H1 (cell line): Measurements from ENCODE around the gene TMUB1. TPM values are rescaled to one million over a fixed set of nuclear protein-coding genes. Genes with fewer than 3 reads are reported as not detected.

Experiments used
- CTCF ChIA-PET: fragments of 300-600 bp; sonication (Branson Sonifier 250); formaldehyde crosslinking; loops from one replicate; lab custom pipeline; 2021; ENCODE audit not compliant: partially characterized antibody; lab: Charles Lee
- POLR2A ChIA-PET: fragments of 300-600 bp; sonication (Branson Sonifier 250); formaldehyde crosslinking; loops from one replicate; lab custom pipeline; 2021; ENCODE audit warnings: inconsistent platforms; ENCODE audit not compliant: partially characterized antibody; lab: Charles Lee
- DNase-seq, 2 experiments: peaks; one replicate each; pipeline versions ENCODE4 v3.0.0 to v3.0.0-alpha.2; 2010 to 2022; ENCODE audit warnings: low spot score in 2 of 2, low read depth in 1 of 2, mixed read lengths in 1 of 2
- FAIRE-seq: peaks from 2 replicates; lab custom pipeline; 2011; peaks lifted over from hg19 to GRCh38; lab: Jason Lieb, UNC
- H2AFZ ChIP-seq: 2 replicates; pipeline ENCODE4 v1.8.1; 2012; ENCODE audit warnings: low read length, inconsistent platforms
- H2AK5ac ChIP-seq: 2 replicates; pipeline ENCODE4 v1.6.1; 2013; ENCODE audit warnings: low read depth, low read length
- H2BK120ac ChIP-seq: replicated peaks from 2 replicates; pipeline ENCODE3; 2013; ENCODE audit warnings: low read depth, low read length, inconsistent platforms
- H2BK12ac ChIP-seq: 2 replicates; pipeline ENCODE4 v1.6.1; 2013; ENCODE audit warnings: low read depth, low read length
- H2BK15ac ChIP-seq: 2 replicates; pipeline ENCODE4 v1.6.1; 2013; ENCODE audit warnings: low read length
- H2BK20ac ChIP-seq: 2 replicates; pipeline ENCODE4 v1.6.1; 2013; ENCODE audit warnings: low read length
- H2BK5ac ChIP-seq: 2 replicates; pipeline ENCODE4 v1.6.1; 2013; ENCODE audit warnings: low read depth, low read length
- H3K14ac ChIP-seq: 2 replicates; pipeline ENCODE4 v1.6.1; 2013; ENCODE audit warnings: inconsistent platforms; ENCODE audit not compliant: insufficient read length
- H3K18ac ChIP-seq: 2 replicates; pipeline ENCODE4 v1.6.1; 2013; ENCODE audit warnings: low read length; ENCODE audit errors: extremely low read depth
- H3K23ac ChIP-seq: 2 replicates; pipeline ENCODE4 v1.6.1; 2013; ENCODE audit warnings: inconsistent platforms; ENCODE audit not compliant: insufficient read length
- H3K23me2 ChIP-seq: 2 replicates; pipeline ENCODE4 v1.6.1; 2013; ENCODE audit warnings: low read depth, low read length
- H3K27ac ChIP-seq: 2 replicates; pipeline ENCODE4 v1.6.1; 2011; ENCODE audit warnings: low read depth, low read length, inconsistent platforms
- H3K27me3 ChIP-seq, 4 experiments: replicated peaks in 1 of 4; 1 replicate in 1 of 4; 2 replicates in 3 of 4; pipeline versions ENCODE4 v1.6.1 to v1.8.1; 2011 to 2013; ENCODE audit warnings: low read length in 3 of 4, mild to moderate bottlenecking in 3 of 4, inconsistent platforms in 2 of 4, mixed read lengths in 2 of 4, moderate library complexity in 1 of 4; ENCODE audit not compliant: control insufficient read depth in 3 of 4, insufficient read depth in 3 of 4; ENCODE audit errors: extremely low read depth in 1 of 4
- H3K36me3 ChIP-seq, 4 experiments: 2 replicates each; pipeline versions ENCODE4 v1.6.1 to v1.8.1; 2011 to 2013; ENCODE audit warnings: mild to moderate bottlenecking in 4 of 4, low read length in 3 of 4, moderate library complexity in 2 of 4, control low read depth in 1 of 4, inconsistent platforms in 1 of 4; ENCODE audit not compliant: insufficient read depth in 4 of 4, control insufficient read depth in 2 of 4
- H3K4ac ChIP-seq: replicated peaks from 2 replicates; pipeline ENCODE3; 2013; ENCODE audit warnings: low read length, low read depth, mixed read lengths, inconsistent platforms; ENCODE audit not compliant: insufficient read length
- H3K4me1 ChIP-seq, 4 experiments: replicated peaks in 1 of 4; 1 replicate in 1 of 4; 2 replicates in 3 of 4; pipeline versions ENCODE4 v1.6.1 to v1.8.1; 2011 to 2013; ENCODE audit warnings: low read length in 3 of 4, inconsistent platforms in 2 of 4, mixed read lengths in 1 of 4; ENCODE audit not compliant: insufficient read depth in 4 of 4, control insufficient read depth in 3 of 4
- H3K4me2 ChIP-seq, 2 experiments: 2 replicates each; pipeline versions ENCODE4 v1.6.1 to v1.8.1; 2011 to 2013; ENCODE audit warnings: low read depth in 2 of 2, low read length in 2 of 2, control low read depth in 1 of 2, inconsistent platforms in 1 of 2, mild to moderate bottlenecking in 1 of 2; ENCODE audit not compliant: insufficient read depth in 1 of 2
- H3K4me3 ChIP-seq, 4 experiments: fragments of 200-600, 300-600 bp in 1 of 4; sonication (generic), shearing (Covaris generic), sonication (Bioruptor Twin) in 1 of 4; 2 replicates each; pipeline versions ENCODE4 v1.5.1 to v1.8.1; 2011 to 2016; ENCODE audit warnings: low read length in 4 of 4, low read depth in 3 of 4, control low read depth in 2 of 4, inconsistent platforms in 2 of 4, mild to moderate bottlenecking in 2 of 4, mixed read lengths in 1 of 4, moderate library complexity in 1 of 4; ENCODE audit not compliant: insufficient read depth in 2 of 4; ENCODE audit errors: extremely low read depth in 1 of 4
- H3K56ac ChIP-seq: replicated peaks from 2 replicates; pipeline ENCODE3; 2013; ENCODE audit warnings: low read depth, mild to moderate bottlenecking, mixed read lengths, low read length, inconsistent platforms; ENCODE audit not compliant: insufficient read length
- H3K79me1 ChIP-seq: 2 replicates; pipeline ENCODE4 v1.6.1; 2013; ENCODE audit warnings: low read depth, low read length, control low read depth
- H3K79me2 ChIP-seq, 2 experiments: 2 replicates each; pipeline versions ENCODE4 v1.6.1 to v1.8.1; 2012 to 2013; ENCODE audit warnings: low read length in 2 of 2, mild to moderate bottlenecking in 2 of 2, inconsistent platforms in 1 of 2; ENCODE audit not compliant: insufficient read depth in 2 of 2, control insufficient read depth in 1 of 2
- H3K9ac ChIP-seq, 4 experiments: replicated peaks in 1 of 4; 1 replicate in 1 of 4; 2 replicates in 3 of 4; pipeline versions ENCODE4 v1.6.1 to v1.8.1; 2011 to 2013; ENCODE audit warnings: low read depth in 3 of 4, low read length in 3 of 4, control low read depth in 2 of 4, mild to moderate bottlenecking in 2 of 4, moderate library complexity in 2 of 4, inconsistent platforms in 1 of 4; ENCODE audit errors: extremely low read depth in 1 of 4
- H3K9me3 ChIP-seq, 2 experiments: 2 replicates each; pipeline versions ENCODE4 v1.6.1 to v1.8.1; 2012 to 2013; ENCODE audit warnings: mild to moderate bottlenecking in 2 of 2, moderate library complexity in 2 of 2, control low read depth in 1 of 2, inconsistent platforms in 1 of 2, low read depth in 1 of 2, low read length in 1 of 2, mixed read lengths in 1 of 2; ENCODE audit not compliant: insufficient read depth in 2 of 2
- H4K20me1 ChIP-seq, 2 experiments: replicated peaks in 1 of 2; 2 replicates each; pipeline versions ENCODE3 to v1.8.1; 2011 to 2013; ENCODE audit warnings: inconsistent platforms in 2 of 2, low read length in 2 of 2, mild to moderate bottlenecking in 1 of 2; ENCODE audit not compliant: insufficient read depth in 2 of 2, control insufficient read depth in 1 of 2
- H4K5ac ChIP-seq: 2 replicates; pipeline ENCODE4 v1.6.1; 2013; ENCODE audit warnings: low read length, low read depth, mixed read lengths, inconsistent platforms; ENCODE audit not compliant: insufficient read length
- H4K8ac ChIP-seq: 2 replicates; pipeline ENCODE4 v1.8.0; 2013; ENCODE audit warnings: mild to moderate bottlenecking, moderate library complexity, low read length, inconsistent platforms; ENCODE audit not compliant: insufficient read depth; ENCODE audit errors: extremely low read depth
- H4K91ac ChIP-seq: replicated peaks from 2 replicates; pipeline ENCODE3; 2013; ENCODE audit warnings: low read length, mixed read lengths, inconsistent platforms; ENCODE audit not compliant: insufficient read length
- CBX5 ChIP-seq: fragments of 300-800, 300-1000 bp; sonication (generic); IDR thresholded peaks from 2 replicates; pipeline ENCODE4 v1.7.1; 2016; ENCODE audit warnings: antibody characterized with exemption, low read length, low read depth
- EP300 ChIP-seq, 2 experiments: IDR thresholded peaks; 1 replicate in 1 of 2; 2 replicates in 1 of 2; pipeline ENCODE4 v1.6.1; 2011 to 2012; ENCODE audit warnings: low read depth in 2 of 2, low read length in 2 of 2, mild to moderate bottlenecking in 2 of 2, borderline replicate concordance in 1 of 2, inconsistent platforms in 1 of 2, moderate library complexity in 1 of 2
- KDM4A ChIP-seq: IDR thresholded peaks from one replicate; pipeline ENCODE4 v1.7.1; 2012; ENCODE audit warnings: low read depth, mild to moderate bottlenecking, moderate library complexity, low read length, inconsistent platforms; ENCODE audit not compliant: severe bottlenecking
- KDM5A ChIP-seq: fragments of 200-600 bp; IDR thresholded peaks from 2 replicates; pipeline ENCODE4 v1.7.1; 2012; ENCODE audit warnings: mild to moderate bottlenecking, low read length, inconsistent platforms, mixed read lengths
- MAFK ChIP-seq: IDR thresholded peaks from 2 replicates; pipeline ENCODE4 v1.6.1; 2012; ENCODE audit warnings: low read depth, mild to moderate bottlenecking, improper control_type of control experiment, low read length
- POLR2AphosphoS5 ChIP-seq: IDR thresholded peaks from 2 replicates; pipeline ENCODE4 v1.6.1; 2011; ENCODE audit warnings: low read depth, low read length
- RFX5 ChIP-seq: IDR thresholded peaks from 2 replicates; pipeline ENCODE4 v1.6.1; 2011; ENCODE audit warnings: low read depth, low read length, improper control_type of control experiment, borderline replicate concordance
- SIRT6 ChIP-seq: IDR thresholded peaks from one replicate; pipeline ENCODE4 v1.7.1; 2012; ENCODE audit warnings: low read length, inconsistent platforms
- WGBS, 2 experiments: shearing (Covaris generic) in 1 of 2; methylation state at CpG; one replicate each; pipeline versions ENCODE4 v1.1.6 to v1.1.7; 2013 to 2015; ENCODE audit warnings: low lambda C conversion rate in 2 of 2, mixed read lengths in 2 of 2, inconsistent platforms in 1 of 2, low coverage in 1 of 2, missing lambda C conversion rate in 1 of 2; ENCODE audit not compliant: insufficient replicate concordance in 2 of 2, insufficient coverage in 1 of 2, insufficient read length in 1 of 2; ENCODE audit errors: extremely low coverage in 1 of 2, missing lambda C conversion rate in 1 of 2; 5-methylcytosine and 5-hydroxymethylcytosine counted together
- polyA plus RNA-seq, 7 experiments: library from polyadenylated mRNA; depleted of rRNA in 3 of 7; stranded (reverse) in 5 of 7; unstranded in 2 of 7; fragments of >200 nt in 5 of 7; fragments of 200-250 nt in 2 of 7; gene quantifications; 1 replicate in 5 of 7; 2 replicates in 1 of 7; 4 replicates in 1 of 7; pipeline versions ENCODE4 v1.2.1 to v1.2.3, GENCODE V29; 2011 to 2013; ENCODE audit warnings: missing spikeins in 2 of 7, mixed read lengths in 2 of 7
- total RNA-seq: library from RNA; stranded (reverse); fragmentation: NEBNext Ultra II Directional; extraction: Animal tissue kit (Norgen Biotek cat#: 25700); gene quantifications from 2 replicates; pipeline ENCODE4 v1.2.1, GENCODE V29; 2021
- TF ChIP-seq, protein P1 (sequence below): IDR thresholded peaks from 2 replicates; pipeline ENCODE4 v1.6.1; 2012; ENCODE audit warnings: inconsistent platforms

TMUB1 gene
- total and polyA plus RNA-seq, 2 of the 8 experiments (the other 6 are each of a cell fraction or from before 2014, with no cell fraction given) = 41.4 to 56.2 TPM

DNA sequence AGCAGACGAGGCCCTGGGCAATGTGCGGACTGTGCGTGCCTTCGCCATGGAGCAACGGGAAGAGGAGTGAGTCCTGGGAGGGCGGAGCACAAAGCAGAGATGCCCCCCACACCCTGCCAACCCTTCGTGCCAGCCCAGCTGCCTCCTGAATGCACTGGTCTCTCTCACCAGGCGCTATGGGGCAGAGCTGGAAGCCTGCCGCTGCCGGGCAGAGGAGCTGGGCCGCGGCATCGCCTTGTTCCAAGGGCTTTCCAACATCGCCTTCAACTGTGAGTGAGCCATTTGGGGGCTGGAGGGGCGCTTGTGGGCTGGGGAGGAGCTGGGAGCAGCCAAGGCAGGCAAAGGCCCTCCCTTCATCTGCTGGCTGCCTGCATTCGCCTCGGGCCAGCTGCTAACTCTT, 47.4 kb downstream of the TMUB1 start:
- no peaks in the 10 kb centered on the region; the same call in 1 of the 2 replicates for H3K79me1 ChIP-seq
- H3K4me3 ChIP-seq = no peak overlapping the region
- H2BK5ac ChIP-seq = no peak overlapping the region
- H3K4me2 ChIP-seq = no peak overlapping the region
- no peak overlapping the region for H4K5ac ChIP-seq
- 95% methylated on average over 17 of the region's 17 CpGs; no CpG with 5 or more reads in 1 of the 2 experiments for WGBS, 2 experiments
- H2AFZ ChIP-seq = no peak overlapping the region
- H4K20me1 ChIP-seq = peaks cover 0 to 4% of the 10 kb centered on the region in 2 experiments
- H3K4ac ChIP-seq = no peak overlapping the region
- no peak overlapping the region for H3K14ac ChIP-seq
- no peak overlapping the region for H3K56ac ChIP-seq
- no peak overlapping the region for H3K27ac ChIP-seq
- no peaks in the 10 kb centered on the region for H3K4me1 ChIP-seq
- TF ChIP-seq KDM5A = no peak
- TF ChIP-seq EP300 (IDR thresholded peaks at IDR 0.05; ENCODE audit: borderline replicate concordance in 1 of 2, low read depth in 2 of 2, low read length in 2 of 2) = no peak
- no peak for TF ChIP-seq POLR2AphosphoS5
- no peak for TF ChIP-seq MAFK
- TF ChIP-seq KDM4A = no peak
- no peak for TF ChIP-seq CBX5
- no peak for TF ChIP-seq RFX5
- no peak for TF ChIP-seq SIRT6
- TF ChIP-seq, protein P1, sequence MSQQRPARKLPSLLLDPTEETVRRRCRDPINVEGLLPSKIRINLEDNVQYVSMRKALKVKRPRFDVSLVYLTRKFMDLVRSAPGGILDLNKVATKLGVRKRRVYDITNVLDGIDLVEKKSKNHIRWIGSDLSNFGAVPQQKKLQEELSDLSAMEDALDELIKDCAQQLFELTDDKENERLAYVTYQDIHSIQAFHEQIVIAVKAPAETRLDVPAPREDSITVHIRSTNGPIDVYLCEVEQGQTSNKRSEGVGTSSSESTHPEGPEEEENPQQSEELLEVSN = no peak
- H3K9ac ChIP-seq = no peak overlapping the region
- no peak overlapping the region for H3K18ac ChIP-seq
- H4K8ac ChIP-seq = no peak overlapping the region
- H3K23ac ChIP-seq = no peak overlapping the region
- H2BK12ac ChIP-seq = no peak overlapping the region
- FAIRE-seq = no peak
- no peak overlapping the region for H2AK5ac ChIP-seq
- no peak overlapping the region for H2BK15ac ChIP-seq
- no peaks in the 10 kb centered on the region for H3K9me3 ChIP-seq
- H2BK120ac ChIP-seq = no peak overlapping the region
- DNase-seq = no peak
- CTCF ChIA-PET = interaction anchor here (0.8 to 5.4 kb wide), 6 partner anchors 13 to 52 kb away, joined by 3 to 30 read pairs (median 4); partner anchors contain the start of gene CDK5
- H3K79me2 ChIP-seq = no peaks in the 10 kb centered on the region
- H4K91ac ChIP-seq = no peak overlapping the region
- H3K36me3 ChIP-seq = peaks cover 0 to 2% (median 0%) of the 10 kb centered on the region in 4 experiments; a peak in 2 of 8 replicates
- POLR2A ChIA-PET = interaction anchor here (1.2 kb wide), 1 partner anchor 9 kb away, joined by 3 read pairs; no protein-coding TSS in a partner anchor
- no peaks in the 10 kb centered on the region for H3K23me2 ChIP-seq
- H2BK20ac ChIP-seq = no peak overlapping the region
- H3K27me3 ChIP-seq = no peaks in the 10 kb centered on the region
